Activated CD4-positive, CD25-positive, alpha-beta regulatory T cell treated with anti-CD3 and anti-CD28 coated beads, Interleukin-2, amount 50 U/mL, for 72 hours (primary cell): ENCODE data around the gene BMPR2.
"Not testable (repeated sequence)": the region's sequence is repeated elsewhere in the genome, so short reads cannot be mapped to it uniquely, and the experiment has no call there.

Experiments used
- DNase-seq: peaks from one replicate; pipeline ENCODE4 v3.0.0; 2021

Gene BMPR2

GRCh38 chr2:202455114-202455513 lies 79.0 kb downstream of the BMPR2 start:
- DNase-seq = no peak

- no peak for DNase-seq
These were observed 84.0 kb downstream of the BMPR2 start for GRCh38 chr2:202460119-202460518.

GRCh38 chr2:202479090-202479489 lies 103.0 kb downstream of the BMPR2 start:
- no peak for DNase-seq

GRCh38 chr2:202479610-202480009 lies 103.5 kb downstream of the BMPR2 start:
- no peak for DNase-seq

GRCh38 chr2:202486351-202486750 lies 110.2 kb downstream of the BMPR2 start:
- DNase-seq = no peak

- no peak for DNase-seq
These were observed 112.5 kb downstream of the BMPR2 start for GRCh38 chr2:202488671-202489070.

- no peak for DNase-seq
These were observed 114.4 kb downstream of the BMPR2 start for GRCh38 chr2:202490479-202490878.

- no peak for DNase-seq
These were observed 115.4 kb downstream of the BMPR2 start for GRCh38 chr2:202491514-202491913.

GRCh38 chr2:202494300-202495229 lies 118.4 kb downstream of the BMPR2 start:
- no peak for DNase-seq

GRCh38 chr2:202495230-202495604 lies 119.1 kb downstream of the BMPR2 start:
- no peak for DNase-seq

- DNase-seq = not testable (repeated sequence)
These were observed 120.8 kb downstream of the BMPR2 start for GRCh38 chr2:202496835-202497472.

- not testable (repeated sequence) for DNase-seq
These were observed 121.3 kb downstream of the BMPR2 start for GRCh38 chr2:202497473-202497866.

GRCh38 chr2:202499841-202500240 lies 123.7 kb downstream of the BMPR2 start:
- not testable (repeated sequence) for DNase-seq

- not testable (repeated sequence) for DNase-seq
These were observed 127.1 kb downstream of the BMPR2 start for GRCh38 chr2:202503276-202503675.

- no peak for DNase-seq
These were observed 132.6 kb downstream of the BMPR2 start for GRCh38 chr2:202508686-202509085.

- no peak for DNase-seq
These were observed 134.8 kb downstream of the BMPR2 start for GRCh38 chr2:202510911-202511310.

- DNase-seq = no peak
These were observed 136.0 kb downstream of the BMPR2 start for GRCh38 chr2:202512176-202512575.

GRCh38 chr2:202514732-202515131 lies 138.6 kb downstream of the BMPR2 start:
- DNase-seq = no peak

GRCh38 chr2:202519453-202519852 lies 143.3 kb downstream of the BMPR2 start:
- no peak for DNase-seq

GRCh38 chr2:202521470-202521869 lies 145.3 kb downstream of the BMPR2 start:
- no peak for DNase-seq

GRCh38 chr2:202529389-202529788 lies 153.3 kb downstream of the BMPR2 start:
- DNase-seq = no peak

GRCh38 chr2:202530038-202530437 lies 153.9 kb downstream of the BMPR2 start:
- DNase-seq = no peak

GRCh38 chr2:202535290-202535689 lies 159.2 kb downstream of the BMPR2 start:
- not testable (repeated sequence) for DNase-seq

GRCh38 chr2:202541137-202541536 lies 165.0 kb downstream of the BMPR2 start:
- DNase-seq = no peak
